Fibroblast of upper back skin (primary cell): Measurements from ENCODE around the gene PRELID1.

ENCODE experiments used
- DNase-seq: peaks from one replicate; pipeline ENCODE4 v3.0.0-alpha.2; 2013

PRELID1 gene

DNA sequence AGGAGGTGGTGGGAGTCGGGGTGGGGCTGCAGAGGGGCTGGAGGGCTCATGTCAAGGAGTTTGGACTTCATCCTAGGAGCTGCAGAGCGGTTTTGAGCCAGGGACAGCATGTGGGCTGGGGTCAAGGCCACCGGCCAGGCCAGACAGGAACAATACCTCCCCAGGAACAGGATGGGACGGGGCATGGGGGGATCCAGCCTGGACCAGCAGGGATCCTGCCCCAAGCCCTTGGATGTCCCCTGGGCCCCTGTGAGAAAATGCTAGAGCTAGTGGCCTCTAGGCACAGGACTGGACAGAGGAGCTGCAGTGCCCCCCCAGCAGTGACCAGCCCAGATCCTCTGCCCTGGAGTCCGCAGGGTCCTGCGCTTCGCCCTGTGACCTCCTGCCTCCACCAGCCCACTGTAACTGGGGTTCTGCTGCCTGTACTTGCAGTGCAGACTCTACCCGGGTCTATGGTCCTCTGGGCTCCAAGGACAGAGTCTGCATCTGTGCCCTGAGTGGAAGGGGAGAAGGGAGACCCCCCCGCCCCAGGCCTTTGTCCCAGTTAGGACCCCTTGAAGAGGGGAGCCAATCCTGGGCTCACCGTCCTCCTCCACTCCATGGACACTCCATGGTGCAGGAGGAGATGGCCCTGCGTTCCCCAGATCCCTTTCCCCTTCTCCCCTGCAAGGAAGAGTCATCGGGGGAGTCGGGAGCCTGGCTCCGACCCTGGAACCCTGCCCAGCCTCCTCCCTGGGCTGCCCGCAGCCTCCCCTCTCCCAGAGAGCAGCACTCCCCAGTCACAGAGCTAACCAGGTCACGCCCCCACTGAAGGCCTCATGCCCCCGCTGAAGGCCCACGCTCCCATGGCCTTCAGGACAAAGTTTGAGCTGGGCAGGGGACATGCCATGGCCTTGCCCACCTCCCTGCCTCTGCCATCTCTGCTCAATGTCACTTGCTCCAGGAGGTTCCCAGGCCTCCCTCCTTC, 11.1 kb downstream of the PRELID1 start:
- no peak for DNase-seq

DNA sequence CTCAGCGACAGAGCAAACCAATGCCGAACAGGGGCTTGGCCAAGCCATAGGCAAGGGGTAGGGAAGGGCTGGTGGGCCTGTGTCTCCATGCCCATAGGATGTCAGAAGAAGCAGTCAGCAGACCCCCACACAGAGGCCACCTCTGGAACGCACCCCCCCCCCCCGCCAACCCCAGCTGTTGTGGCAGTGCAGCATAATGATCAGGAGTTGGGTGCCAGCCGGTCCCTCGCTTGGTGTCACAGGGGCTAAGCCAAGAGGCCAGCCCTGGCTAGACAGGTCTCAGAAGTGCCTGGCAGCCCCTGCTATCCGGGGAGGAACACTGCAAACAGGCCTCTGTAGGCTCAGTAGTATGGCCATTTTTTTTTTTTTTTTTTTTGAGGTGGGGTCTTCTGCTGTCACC, 11.8 kb downstream of the PRELID1 start:
- DNase-seq = no peak

DNA sequence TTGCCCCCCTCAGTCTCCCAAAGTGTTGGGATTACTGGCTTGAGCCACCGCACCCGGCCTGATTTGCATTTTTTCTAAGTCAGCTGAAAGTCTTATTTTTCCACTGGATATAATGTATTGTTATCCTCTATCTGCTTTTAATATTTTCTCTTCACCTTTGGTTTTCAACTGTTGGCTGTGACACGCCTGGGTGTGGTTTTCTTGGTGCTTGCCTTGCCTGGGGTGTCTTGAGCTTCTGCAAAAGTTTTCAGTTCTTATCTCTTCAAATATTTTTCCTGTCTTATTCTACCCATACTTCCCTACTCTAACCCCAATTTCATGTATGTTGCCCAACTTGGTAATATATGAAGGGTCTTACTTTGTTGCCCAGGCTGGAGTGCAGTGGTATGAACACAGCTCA, 12.4 kb downstream of the PRELID1 start:
- DNase-seq = no peak

- peak; percentile 73 for DNase-seq
Measured at GRCh38 chr5:177317959-177318377, 14.4 kb downstream of the PRELID1 start.

GRCh38 chr5:177319913-177320588, 16.5 kb downstream of the PRELID1 start:
- no peak for DNase-seq

DNA sequence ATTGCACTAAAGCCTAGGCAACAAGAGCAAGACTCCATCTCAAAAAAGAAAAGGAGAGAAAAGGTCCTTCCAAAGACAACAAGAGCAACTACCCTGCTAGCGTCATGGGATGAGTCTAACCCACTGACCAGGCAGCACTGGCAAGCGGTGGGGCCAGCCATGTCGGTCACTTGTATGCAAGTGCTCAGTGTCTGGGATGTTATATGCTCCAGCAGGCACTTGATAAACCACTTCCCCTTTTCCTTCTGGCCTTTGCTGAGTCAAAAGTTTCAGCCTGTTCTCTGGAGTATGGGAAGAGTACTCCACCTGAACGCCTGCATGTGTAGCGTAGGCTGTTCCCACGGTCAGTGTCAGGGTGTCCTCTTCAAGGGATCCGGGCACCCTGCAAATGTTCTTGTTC, 17.3 kb downstream of the PRELID1 start:
- DNase-seq = no peak

DNA sequence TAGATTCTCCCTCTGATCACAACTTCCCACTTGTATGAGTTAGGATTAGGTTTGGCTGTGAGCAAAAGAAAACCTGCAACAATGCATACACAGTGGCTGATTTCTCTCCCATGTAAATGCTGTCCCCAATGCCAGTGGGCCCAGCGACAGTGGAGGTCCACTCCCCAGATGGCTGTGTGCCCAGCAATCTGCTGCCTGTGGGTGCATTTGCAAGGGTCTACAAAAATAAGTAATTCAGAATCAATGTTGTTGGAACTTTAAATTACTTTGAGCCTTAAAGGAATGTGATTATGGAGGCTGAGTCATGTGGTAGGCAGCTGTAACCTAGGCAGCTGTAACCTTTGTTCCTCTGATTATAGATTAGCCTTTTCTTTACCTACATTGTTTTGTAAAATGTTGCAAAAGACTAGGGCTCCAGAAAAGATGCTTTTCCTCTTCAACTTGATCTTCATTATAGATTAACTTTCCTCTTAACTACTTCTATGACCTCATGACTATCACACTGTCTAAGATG, 22.3 kb downstream of the PRELID1 start:
- no peak for DNase-seq

GRCh38 chr5:177327539-177328522, 24.2 kb downstream of the PRELID1 start:
- DNase-seq = no peak

- no peak for DNase-seq
Measured at GRCh38 chr5:177328545-177329231, 25.1 kb downstream of the PRELID1 start.

GRCh38 chr5:177329883-177330282, 26.3 kb downstream of the PRELID1 start:
- DNase-seq = no peak

DNA sequence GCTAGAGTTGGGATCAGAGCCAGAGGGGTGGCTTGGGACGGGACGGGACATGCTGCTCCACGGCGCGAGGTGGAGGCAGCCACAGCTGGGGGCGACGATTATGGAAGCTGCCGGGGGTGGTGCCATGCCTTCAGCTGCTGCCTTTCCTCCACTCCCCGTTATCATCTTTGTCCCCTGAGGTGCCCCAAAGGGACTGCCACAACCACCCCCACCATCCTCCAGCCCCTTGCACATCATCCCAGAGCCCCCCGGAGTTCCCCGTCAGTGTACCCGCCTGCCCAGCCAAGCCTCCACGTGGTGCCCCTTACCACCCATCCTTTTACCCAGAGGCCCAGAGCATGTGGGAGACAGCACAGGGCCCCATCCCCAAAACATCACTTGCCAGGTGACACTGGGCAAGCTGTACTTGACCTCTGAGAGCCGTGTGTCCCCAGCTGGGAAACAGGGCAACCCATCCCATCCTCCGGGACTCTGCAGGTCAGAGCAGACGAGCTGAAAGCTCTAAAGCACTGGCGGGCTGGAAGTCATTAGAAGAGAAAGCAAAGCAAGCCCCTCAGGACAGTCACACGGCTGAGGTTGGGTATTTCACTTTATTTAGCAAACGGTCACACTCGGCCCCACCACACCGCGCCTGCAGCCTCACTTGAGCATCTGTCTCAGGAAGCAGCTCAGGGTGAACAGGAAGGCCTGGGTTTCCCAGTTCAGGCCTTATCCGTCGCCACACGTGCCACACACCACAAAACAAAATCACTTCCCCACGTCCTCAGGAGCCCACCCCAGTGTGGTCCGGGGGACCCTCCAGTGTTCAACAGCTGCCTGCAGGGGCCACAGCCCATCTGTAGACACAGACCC, 27.6 kb downstream of the PRELID1 start:
- DNase-seq = no peak

DNA sequence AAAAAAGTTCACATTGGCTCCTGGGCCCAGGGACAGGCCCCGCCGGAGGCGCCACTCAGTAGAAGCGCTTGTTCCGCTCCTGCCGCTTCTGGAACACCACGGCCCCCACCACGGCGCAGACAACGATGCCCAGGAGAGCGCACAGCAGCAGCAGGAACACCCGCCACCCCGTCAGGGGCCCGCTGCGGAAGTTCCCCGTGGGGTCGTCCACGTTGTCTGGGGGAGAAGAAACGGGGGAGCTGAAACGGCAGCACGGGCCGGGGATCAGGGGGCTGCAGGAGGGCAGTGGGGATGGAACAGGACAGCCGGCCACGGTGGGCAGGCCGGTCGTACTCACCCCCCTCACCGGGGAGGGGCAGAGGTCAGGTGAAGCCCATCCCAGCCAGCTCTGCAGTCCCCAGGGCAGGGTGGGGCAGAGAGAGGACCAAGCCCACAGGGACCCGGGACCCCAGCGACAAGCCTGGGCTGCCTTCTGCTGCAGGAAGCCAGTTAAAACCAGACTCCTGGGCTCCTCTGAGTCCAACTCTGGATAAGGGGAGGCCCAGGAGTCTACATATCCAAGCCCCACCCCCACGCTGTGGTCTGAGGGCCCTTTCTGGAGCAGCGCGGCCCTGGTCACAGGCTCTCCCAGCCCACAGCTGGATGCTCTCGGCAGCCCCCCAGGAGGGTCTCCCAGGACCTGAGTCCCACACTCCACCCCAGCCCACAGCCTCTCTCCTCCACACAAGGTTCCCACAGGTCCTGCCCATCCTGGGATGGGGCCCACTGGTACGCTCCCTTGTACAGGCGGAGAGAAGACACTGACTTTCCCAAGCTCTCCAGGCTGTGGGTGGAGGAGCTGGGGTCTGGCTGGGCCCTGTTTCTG, 28.7 kb downstream of the PRELID1 start:
- no peak for DNase-seq

- no peak for DNase-seq
Measured at GRCh38 chr5:177332896-177333260, 29.3 kb downstream of the PRELID1 start.

DNA sequence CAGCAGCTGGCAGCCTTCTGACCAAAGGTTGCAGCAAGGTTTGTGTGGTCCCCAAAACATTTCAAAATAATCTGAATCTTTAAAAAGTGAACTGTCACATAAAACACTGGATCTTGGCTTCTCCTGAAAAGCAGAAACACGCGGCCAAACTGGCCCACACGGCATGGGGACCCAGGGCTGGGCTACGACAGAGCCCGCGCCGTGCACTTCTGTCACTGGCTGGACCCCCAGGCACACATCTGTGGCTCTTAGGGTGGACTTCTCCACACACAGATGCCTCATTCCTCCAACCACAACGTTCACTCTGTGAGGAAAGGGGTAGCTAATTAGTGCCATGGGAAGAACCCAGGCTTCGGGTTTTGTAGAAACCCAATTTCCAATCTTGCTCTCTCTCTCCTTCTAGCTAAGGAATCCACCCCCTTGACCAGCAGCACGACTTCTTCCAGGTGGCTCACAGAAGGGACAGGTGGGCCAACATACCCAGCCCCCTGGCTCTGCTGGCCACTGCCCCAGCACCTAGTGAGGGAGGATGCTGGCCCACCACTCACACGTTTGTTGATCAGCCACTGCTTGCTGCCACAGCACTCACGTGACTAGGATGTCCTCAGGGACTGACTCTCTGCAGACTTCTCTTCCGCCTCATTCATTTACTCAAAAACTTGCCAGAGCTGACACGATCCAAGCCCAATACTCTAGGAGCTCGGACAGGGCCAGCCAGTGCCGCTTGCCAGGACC, 30.0 kb downstream of the PRELID1 start:
- no peak for DNase-seq

- DNase-seq = no peak
Measured at GRCh38 chr5:177334155-177334551, 30.6 kb downstream of the PRELID1 start.

DNA sequence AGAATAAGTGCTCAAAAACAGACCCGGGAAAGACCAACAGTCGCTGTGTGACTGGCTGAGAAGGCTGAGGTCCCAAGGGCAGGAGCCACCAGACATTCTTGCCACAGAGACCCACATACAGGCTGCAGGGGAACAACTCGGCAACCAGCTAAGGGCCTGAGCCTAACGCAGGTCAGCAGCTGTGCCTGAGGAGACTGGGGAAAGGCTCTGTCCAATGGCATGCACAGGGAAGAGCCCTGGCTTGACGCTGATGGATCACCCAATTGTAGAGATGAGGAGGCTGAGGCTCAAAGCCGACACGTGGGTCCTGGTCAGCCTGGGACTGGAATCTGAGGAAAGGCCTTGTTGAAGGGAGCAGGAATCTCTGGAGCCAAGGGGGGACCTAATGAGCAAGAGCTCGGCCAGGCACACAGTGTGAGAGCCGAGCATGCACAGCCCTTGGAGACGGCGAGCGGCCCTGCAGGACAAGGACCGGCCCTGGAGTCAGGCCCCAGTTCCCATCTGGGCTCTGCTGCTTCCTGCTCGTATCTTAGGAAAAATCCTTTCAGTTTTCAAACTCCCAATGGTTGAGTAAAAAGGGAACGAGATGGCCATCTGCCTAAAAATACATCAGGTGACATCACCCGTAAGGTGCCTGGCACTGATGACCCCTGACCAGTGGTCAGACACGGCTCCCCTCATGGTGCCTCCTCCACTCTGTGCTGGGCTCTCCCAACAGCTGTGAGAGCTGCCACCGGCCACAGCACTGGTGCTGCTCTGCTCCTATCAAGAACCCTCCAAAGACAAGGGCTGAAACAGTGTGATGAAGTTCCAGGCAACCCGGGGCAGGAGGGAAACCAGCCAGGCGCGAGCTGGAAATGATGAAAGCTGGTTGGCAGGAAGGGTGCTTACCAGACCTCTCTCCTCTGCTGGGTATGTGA, 31.4 kb downstream of the PRELID1 start:
- no peak for DNase-seq

DNA sequence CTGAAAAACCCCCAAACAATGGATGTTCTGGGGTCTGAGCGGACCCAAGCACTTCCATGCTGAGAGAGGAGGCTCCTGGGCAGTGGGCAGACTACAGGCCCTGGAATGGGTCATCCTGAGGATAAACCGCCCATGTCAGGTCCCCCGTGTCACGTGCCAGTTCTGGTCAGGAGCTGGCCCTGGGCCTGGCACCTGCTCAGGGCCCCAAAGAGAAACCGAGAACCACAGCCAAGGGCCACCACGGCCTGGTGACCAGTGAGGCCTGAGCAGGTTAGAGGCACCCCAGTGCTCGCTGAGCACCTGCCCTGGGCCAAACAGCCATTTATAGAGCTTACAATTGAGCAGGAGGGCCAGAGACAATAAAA, 32.1 kb downstream of the PRELID1 start:
- DNase-seq = no peak

DNA sequence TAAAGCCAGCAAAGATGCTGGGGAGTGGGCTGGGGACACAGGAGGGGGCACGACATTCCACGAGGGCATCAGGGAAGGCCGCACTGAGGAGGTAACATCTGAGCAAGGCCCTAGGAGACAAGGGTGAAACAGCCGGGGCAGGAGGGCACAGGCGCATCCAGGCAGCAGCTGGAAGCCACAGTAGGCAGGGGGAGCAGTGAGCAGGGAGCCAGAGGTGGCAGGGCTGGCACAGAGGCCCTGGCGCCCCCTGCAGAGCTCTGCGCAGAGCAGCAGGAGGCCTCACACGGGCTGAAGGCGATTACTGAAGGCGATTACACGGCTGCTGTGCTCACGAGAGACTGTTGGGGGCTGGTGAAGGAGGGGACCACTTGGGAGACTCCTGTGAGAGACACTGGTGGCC, 32.5 kb downstream of the PRELID1 start:
- no peak for DNase-seq
